ENCODE measurements around the gene LRP2. TPM values are rescaled to one million over a fixed set of nuclear protein-coding genes. Genes with fewer than 3 reads are reported as not detected.

Gene LRP2
- total RNA-seq, 1 experiment from 2014 or later: 0.59 TPM

GRCh38 chr2:169107645-169108044 is 254.7 kb downstream of the LRP2 start:
- CTCF ChIA-PET: interaction anchor here (0.5 to 1.2 kb wide), 3 partner anchors 20 to 1667 kb away, joined by 3 to 5 read pairs (median 4); no protein-coding TSS in a partner anchor
- no peaks in the 10 kb centered on the region for H3K36me3 Mint-ChIP-seq
- TF ChIP-seq SMAD4 (CRISPR knock-in tag; IDR thresholded peaks at IDR 0.05) (no peak), AR (CRISPR knock-in tag; IDR thresholded peaks at IDR 0.05) (no peak), ZBTB21 (CRISPR knock-in tag; IDR thresholded peaks at IDR 0.05; ENCODE audit: borderline replicate concordance) (no peak), TEAD1 (CRISPR knock-in tag; IDR thresholded peaks at IDR 0.05) (no peak)
- TF ChIP-seq, protein P1, sequence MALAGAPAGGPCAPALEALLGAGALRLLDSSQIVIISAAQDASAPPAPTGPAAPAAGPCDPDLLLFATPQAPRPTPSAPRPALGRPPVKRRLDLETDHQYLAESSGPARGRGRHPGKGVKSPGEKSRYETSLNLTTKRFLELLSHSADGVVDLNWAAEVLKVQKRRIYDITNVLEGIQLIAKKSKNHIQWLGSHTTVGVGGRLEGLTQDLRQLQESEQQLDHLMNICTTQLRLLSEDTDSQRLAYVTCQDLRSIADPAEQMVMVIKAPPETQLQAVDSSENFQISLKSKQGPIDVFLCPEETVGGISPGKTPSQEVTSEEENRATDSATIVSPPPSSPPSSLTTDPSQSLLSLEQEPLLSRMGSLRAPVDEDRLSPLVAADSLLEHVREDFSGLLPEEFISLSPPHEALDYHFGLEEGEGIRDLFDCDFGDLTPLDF (CRISPR knock-in tag; IDR thresholded peaks at IDR 0.05): no peak
- ATAC-seq (no peak), DNase-seq (ENCODE audit: low spot score) (no peak)
- H3K27me3 Mint-ChIP-seq (ENCODE audit: low read depth): peaks cover 2% of the 10 kb centered on the region; the same call in 1 of the 2 replicates
- POLR2A ChIA-PET: no interaction called here
- H3K4me3 Mint-ChIP-seq: no peak overlapping the region
- H3K27ac Mint-ChIP-seq: no peak overlapping the region
- H3K4me1 Mint-ChIP-seq: peaks cover 20% of the 10 kb centered on the region
- H3K9me3 Mint-ChIP-seq: no peaks in the 10 kb centered on the region

- no peak for ATAC-seq
- ChIA-PET POLR2A (no interaction called here), CTCF (interaction anchor here (0.5 to 1.2 kb wide), 4 partner anchors 19 to 1668 kb away, joined by 3 to 5 read pairs (median 4); no protein-coding TSS in a partner anchor)
- Mint-ChIP-seq H3K27ac (no peak overlapping the region), H3K4me1 (peaks cover 17% of the 10 kb centered on the region), H3K4me3 (no peak overlapping the region), H3K27me3 (ENCODE audit: low read depth) (peaks cover 2% of the 10 kb centered on the region; the same call in 1 of the 2 replicates), H3K36me3 (no peaks in the 10 kb centered on the region), H3K9me3 (no peaks in the 10 kb centered on the region)
- TF ChIP-seq ZNF416 (CRISPR knock-in tag; IDR thresholded peaks at IDR 0.05): no peak
- TF ChIP-seq GRHL2 (CRISPR knock-in tag; IDR thresholded peaks at IDR 0.05; ENCODE audit: insufficient replicate concordance, severe bottlenecking): no peak
- TF ChIP-seq, protein P2, sequence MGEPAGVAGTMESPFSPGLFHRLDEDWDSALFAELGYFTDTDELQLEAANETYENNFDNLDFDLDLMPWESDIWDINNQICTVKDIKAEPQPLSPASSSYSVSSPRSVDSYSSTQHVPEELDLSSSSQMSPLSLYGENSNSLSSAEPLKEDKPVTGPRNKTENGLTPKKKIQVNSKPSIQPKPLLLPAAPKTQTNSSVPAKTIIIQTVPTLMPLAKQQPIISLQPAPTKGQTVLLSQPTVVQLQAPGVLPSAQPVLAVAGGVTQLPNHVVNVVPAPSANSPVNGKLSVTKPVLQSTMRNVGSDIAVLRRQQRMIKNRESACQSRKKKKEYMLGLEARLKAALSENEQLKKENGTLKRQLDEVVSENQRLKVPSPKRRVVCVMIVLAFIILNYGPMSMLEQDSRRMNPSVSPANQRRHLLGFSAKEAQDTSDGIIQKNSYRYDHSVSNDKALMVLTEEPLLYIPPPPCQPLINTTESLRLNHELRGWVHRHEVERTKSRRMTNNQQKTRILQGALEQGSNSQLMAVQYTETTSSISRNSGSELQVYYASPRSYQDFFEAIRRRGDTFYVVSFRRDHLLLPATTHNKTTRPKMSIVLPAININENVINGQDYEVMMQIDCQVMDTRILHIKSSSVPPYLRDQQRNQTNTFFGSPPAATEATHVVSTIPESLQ (CRISPR knock-in tag; IDR thresholded peaks at IDR 0.05): no peak
- TF ChIP-seq, protein P3, sequence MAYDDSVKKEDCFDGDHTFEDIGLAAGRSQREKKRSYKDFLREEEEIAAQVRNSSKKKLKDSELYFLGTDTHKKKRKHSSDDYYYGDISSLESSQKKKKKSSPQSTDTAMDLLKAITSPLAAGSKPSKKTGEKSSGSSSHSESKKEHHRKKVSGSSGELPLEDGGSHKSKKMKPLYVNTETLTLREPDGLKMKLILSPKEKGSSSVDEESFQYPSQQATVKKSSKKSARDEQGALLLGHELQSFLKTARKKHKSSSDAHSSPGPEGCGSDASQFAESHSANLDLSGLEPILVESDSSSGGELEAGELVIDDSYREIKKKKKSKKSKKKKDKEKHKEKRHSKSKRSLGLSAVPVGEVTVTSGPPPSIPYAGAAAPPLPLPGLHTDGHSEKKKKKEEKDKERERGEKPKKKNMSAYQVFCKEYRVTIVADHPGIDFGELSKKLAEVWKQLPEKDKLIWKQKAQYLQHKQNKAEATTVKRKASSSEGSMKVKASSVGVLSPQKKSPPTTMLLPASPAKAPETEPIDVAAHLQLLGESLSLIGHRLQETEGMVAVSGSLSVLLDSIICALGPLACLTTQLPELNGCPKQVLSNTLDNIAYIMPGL (CRISPR knock-in tag; IDR thresholded peaks at IDR 0.05): no peak
- TF ChIP-seq ZNF317 (CRISPR knock-in tag; IDR thresholded peaks at IDR 0.05; ENCODE audit: borderline replicate concordance, low read depth): no peak
- no peak for TF ChIP-seq MLX (CRISPR knock-in tag; IDR thresholded peaks at IDR 0.05)
- TF ChIP-seq, protein P4, sequence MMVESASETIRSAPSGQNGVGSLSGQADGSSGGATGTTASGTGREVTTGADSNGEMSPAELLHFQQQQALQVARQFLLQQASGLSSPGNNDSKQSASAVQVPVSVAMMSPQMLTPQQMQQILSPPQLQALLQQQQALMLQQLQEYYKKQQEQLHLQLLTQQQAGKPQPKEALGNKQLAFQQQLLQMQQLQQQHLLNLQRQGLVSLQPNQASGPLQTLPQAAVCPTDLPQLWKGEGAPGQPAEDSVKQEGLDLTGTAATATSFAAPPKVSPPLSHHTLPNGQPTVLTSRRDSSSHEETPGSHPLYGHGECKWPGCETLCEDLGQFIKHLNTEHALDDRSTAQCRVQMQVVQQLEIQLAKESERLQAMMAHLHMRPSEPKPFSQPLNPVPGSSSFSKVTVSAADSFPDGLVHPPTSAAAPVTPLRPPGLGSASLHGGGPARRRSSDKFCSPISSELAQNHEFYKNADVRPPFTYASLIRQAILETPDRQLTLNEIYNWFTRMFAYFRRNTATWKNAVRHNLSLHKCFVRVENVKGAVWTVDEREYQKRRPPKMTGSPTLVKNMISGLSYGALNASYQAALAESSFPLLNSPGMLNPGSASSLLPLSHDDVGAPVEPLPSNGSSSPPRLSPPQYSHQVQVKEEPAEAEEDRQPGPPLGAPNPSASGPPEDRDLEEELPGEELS (CRISPR knock-in tag; IDR thresholded peaks at IDR 0.05): no peak
- no peak for TF ChIP-seq GABPB1 (CRISPR knock-in tag; IDR thresholded peaks at IDR 0.05)
- no peak for TF ChIP-seq ELF4 (CRISPR knock-in tag; IDR thresholded peaks at IDR 0.05; ENCODE audit: low read depth)
- DNase-seq (ENCODE audit: low spot score): no peak
These were observed 255.5 kb downstream of the LRP2 start for GRCh38 chr2:169106563-169107545.

All from WTC11 (cell line).